HepG2 (cell line): ENCODE measurements around the gene DST. TPM values are rescaled to one million over a fixed set of nuclear protein-coding genes. Genes with fewer than 3 reads are reported as not detected.

Experiments used
- CERS6 ChIP-seq: sonication (generic); formaldehyde crosslinking; IDR thresholded peaks from 2 replicates; pipeline ENCODE4 v1.5.0; 2020; ENCODE audit warnings: missing genetic modification reagents
- GLMP ChIP-seq: sonication (generic); formaldehyde crosslinking; IDR thresholded peaks from 2 replicates; pipeline ENCODE4 v1.9.0; 2021; ENCODE audit warnings: missing genetic modification reagents, mild to moderate bottlenecking, borderline replicate concordance
- KMT2A ChIP-seq: sonication (generic); formaldehyde crosslinking; IDR thresholded peaks from 2 replicates; pipeline ENCODE4 v1.4.0; 2020; ENCODE audit warnings: missing genetic modification reagents
- PRDM15 ChIP-seq: sonication (generic); formaldehyde crosslinking; IDR thresholded peaks from 2 replicates; pipeline ENCODE4 v1.4.0; 2020; ENCODE audit warnings: missing genetic modification reagents
- RFX5 ChIP-seq: IDR thresholded peaks from 2 replicates; pipeline ENCODE4 v1.6.1; 2011; ENCODE audit warnings: low read depth, low read length, improper control_type of control experiment
- SETDB1 ChIP-seq: sonication (generic); formaldehyde crosslinking; IDR thresholded peaks from 2 replicates; pipeline ENCODE4 v1.5.1; 2020; ENCODE audit warnings: missing genetic modification reagents, mild to moderate bottlenecking, borderline replicate concordance
- ZBTB2 ChIP-seq: sonication (generic); formaldehyde crosslinking; IDR thresholded peaks from 2 replicates; pipeline ENCODE4 v1.8.0; 2022; ENCODE audit warnings: low read depth, missing genetic modification reagents
- ZNF616 ChIP-seq: sonication (generic); formaldehyde crosslinking; IDR thresholded peaks from 2 replicates; pipeline ENCODE4 v1.5.0; 2020; ENCODE audit warnings: low read depth, mild to moderate bottlenecking, missing genetic modification reagents
- ZSCAN30 ChIP-seq: sonication (generic); formaldehyde crosslinking; IDR thresholded peaks from 2 replicates; pipeline ENCODE4 v1.5.0; 2020; ENCODE audit warnings: mild to moderate bottlenecking, missing genetic modification reagents
- polyA plus RNA-seq, 8 experiments: library from polyadenylated mRNA; depleted of rRNA in 3 of 8; stranded (reverse) in 7 of 8; unstranded in 1 of 8; fragments of >200 nt; fragmentation: Illumina TruSeq in 4 of 8; extraction: Trizol in 4 of 8; gene quantifications; 2 replicates each; pipeline versions ENCODE4 v1.2.1 to v1.2.3, GENCODE V29; 2011 to 2016; ENCODE audit warnings: low read depth in 4 of 8, missing spikeins in 1 of 8, mixed read lengths in 1 of 8; ENCODE audit not compliant: insufficient read depth in 1 of 8
- total RNA-seq, 5 experiments: library from RNA; depleted of rRNA; stranded (reverse); fragments of >200 nt; fragmentation: Illumina TruSeq; extraction: Trizol; gene quantifications; 2 replicates each; pipeline ENCODE4 v1.2.3, GENCODE V29; 2016; ENCODE audit warnings: low read depth in 1 of 5
- TF ChIP-seq, protein P1 (sequence below): sonication (generic); formaldehyde crosslinking; IDR thresholded peaks from 2 replicates; pipeline ENCODE4 v1.4.0; 2020; ENCODE audit warnings: mild to moderate bottlenecking, missing genetic modification reagents
- TF ChIP-seq, protein P2 (sequence below): sonication (generic); formaldehyde crosslinking; IDR thresholded peaks from 2 replicates; pipeline ENCODE4 v1.4.0; 2020; ENCODE audit warnings: low read depth, mild to moderate bottlenecking, missing genetic modification reagents

The DST gene
- total and polyA plus RNA-seq, 2 of the 13 experiments (the other 11 are each of a cell fraction or from before 2014, with no cell fraction given) = 64.4 to 89.0 TPM

DNA sequence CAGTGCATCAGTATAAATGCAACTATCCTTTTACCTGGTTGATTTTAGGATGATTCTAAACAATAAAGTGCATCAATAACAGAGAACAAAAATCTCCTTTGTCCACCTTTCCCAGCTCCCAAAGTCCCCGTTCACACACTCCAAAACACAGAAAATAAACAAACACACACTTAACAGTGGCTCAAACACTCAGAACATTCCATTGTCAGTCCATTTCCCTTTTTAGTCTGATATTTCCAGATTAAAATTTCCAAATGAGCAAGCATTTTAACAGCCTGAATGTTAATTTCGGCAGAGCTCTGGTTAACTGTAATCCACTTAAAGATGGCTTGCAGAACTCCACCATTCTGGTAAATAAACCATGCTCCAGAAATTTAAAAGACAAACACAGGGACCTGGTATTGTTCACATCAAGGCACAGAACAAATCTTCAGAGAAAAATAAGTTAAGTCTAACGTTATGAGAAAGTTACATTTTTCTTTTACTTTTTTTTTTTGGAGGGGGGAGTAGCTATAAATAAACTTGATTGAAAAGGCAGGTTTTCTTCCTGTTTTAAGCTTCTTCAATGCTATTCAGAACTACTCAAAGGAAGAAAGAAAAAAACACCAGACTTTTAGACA, 100.8 kb downstream of the DST start (continued):
- TF ChIP-seq SETDB1 (CRISPR knock-in tag) = no peak
- TF ChIP-seq GLMP = no peak
- no peak for TF ChIP-seq ZBTB2
- TF ChIP-seq, protein P1, sequence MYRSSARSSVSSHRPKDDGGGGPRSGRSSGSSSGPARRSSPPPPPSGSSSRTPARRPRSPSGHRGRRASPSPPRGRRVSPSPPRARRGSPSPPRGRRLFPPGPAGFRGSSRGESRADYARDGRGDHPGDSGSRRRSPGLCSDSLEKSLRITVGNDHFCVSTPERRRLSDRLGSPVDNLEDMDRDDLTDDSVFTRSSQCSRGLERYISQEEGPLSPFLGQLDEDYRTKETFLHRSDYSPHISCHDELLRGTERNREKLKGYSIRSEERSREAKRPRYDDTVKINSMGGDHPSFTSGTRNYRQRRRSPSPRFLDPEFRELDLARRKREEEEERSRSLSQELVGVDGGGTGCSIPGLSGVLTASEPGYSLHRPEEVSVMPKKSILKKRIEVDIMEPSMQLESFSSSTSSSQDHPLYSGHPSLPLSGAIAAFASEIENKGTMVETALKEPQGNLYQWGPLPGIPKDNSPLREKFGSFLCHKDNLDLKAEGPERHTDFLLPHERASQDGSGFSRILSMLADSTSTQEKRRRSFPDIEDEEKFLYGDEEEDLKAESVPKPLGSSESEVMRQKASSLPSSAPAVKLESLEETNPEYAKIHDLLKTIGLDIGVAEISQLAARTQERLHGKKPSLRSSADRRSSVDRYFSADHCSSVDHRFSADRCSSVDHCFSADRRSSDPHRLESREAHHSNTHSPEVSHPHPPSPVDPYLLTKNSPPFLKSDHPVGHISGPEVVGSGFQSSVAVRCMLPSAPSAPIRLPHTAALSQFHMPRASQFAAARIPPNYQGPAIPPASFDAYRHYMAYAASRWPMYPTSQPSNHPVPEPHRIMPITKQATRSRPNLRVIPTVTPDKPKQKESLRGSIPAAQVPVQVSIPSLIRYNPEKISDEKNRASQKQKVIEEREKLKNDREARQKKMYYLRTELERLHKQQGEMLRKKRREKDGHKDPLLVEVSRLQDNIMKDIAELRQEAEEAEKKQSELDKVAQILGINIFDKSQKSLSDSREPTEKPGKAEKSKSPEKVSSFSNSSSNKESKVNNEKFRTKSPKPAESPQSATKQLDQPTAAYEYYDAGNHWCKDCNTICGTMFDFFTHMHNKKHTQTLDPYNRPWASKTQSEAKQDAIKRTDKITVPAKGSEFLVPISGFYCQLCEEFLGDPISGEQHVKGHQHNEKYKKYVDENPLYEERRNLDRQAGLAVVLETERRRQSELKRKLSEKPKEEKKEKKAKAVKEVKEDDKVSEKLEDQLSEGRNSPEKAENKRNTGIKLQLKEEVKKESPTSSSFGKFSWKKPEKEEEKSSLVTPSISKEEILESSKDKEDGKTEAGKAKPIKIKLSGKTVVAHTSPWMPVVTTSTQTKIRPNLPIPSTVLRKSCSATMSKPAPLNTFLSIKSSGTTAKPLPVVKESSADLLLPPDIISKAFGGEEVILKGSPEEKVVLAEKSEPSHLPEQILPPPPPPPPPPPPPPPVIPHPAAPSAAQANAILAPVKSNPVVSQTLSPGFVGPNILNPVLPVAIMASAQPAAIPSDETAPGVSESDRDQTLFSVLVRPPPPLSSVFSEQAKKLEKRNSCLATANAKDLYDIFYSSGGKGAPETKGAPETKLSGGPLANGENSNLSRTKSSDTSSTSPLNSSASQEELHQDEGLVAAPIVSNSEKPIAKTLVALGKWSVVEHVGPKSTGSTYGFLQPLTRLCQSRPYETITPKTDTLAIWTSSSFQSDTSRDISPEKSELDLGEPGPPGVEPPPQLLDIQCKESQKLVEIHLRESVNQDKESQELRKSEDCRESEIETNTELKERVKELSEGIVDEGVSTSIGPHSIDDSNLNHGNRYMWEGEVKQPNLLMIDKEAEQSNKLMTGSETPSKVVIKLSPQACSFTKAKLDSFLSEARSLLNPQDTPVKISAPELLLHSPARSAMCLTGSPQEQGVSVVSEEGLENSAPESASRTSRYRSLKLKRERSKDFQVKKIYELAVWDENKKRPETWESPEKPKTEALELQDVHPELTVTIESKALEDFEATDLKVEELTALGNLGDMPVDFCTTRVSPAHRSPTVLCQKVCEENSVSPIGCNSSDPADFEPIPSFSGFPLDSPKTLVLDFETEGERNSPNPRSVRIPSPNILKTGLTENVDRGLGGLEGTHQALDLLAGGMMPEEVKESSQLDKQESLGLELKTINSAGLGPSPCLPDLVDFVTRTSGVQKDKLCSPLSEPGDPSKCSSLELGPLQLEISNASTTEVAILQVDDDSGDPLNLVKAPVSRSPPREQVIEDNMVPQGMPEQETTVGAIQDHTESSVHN (CRISPR knock-in tag) = no peak
- TF ChIP-seq ZSCAN30 (CRISPR knock-in tag) = no peak
- TF ChIP-seq KMT2A (CRISPR knock-in tag) = no peak
- TF ChIP-seq RFX5 = no peak
- TF ChIP-seq PRDM15 = peak; percentile 38; the same call in 1 of the 2 replicates
- TF ChIP-seq CERS6 (CRISPR knock-in tag) = no peak
- no peak for TF ChIP-seq ZNF616 (CRISPR knock-in tag)
- TF ChIP-seq, protein P2, sequence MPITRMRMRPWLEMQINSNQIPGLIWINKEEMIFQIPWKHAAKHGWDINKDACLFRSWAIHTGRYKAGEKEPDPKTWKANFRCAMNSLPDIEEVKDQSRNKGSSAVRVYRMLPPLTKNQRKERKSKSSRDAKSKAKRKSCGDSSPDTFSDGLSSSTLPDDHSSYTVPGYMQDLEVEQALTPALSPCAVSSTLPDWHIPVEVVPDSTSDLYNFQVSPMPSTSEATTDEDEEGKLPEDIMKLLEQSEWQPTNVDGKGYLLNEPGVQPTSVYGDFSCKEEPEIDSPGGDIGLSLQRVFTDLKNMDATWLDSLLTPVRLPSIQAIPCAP (CRISPR knock-in tag) = no peak
